ENCODE data around the gene DACH1. TPM values are rescaled to one million over a fixed set of nuclear protein-coding genes. Genes with fewer than 3 reads are reported as not detected.

Gene DACH1
- polyA plus RNA-seq, 3 donors, result 0.03 to 0.69 (median 0.26) TPM

- Histone ChIP-seq H3K9me3 (replicated peaks in 1 of 2; ENCODE audit: control insufficient read depth in 1 of 2, insufficient read depth in 1 of 2, low read length in 2 of 2) (no peaks in the 10 kb centered on the region), H3K4me3 (replicated peaks in 1 of 3; ENCODE audit: low read depth in 2 of 3, low read length in 3 of 3) (no peak overlapping the region), H3K9ac (ENCODE audit: insufficient read depth, low read length, poor library complexity, severe bottlenecking) (no peak overlapping the region), H3K27me3 (ENCODE audit: control insufficient read depth in 2 of 2, insufficient read depth in 2 of 2, low read length in 2 of 2) (no peaks in the 10 kb centered on the region), H3K4me2 (replicated peaks; ENCODE audit: extremely low read depth, low read length, poor library complexity, severe bottlenecking) (no peak overlapping the region), H3K79me2 (ENCODE audit: insufficient read depth, low read length) (no peaks in the 10 kb centered on the region), H3K36me3 (replicated peaks in 1 of 2; ENCODE audit: control insufficient read depth in 1 of 2, insufficient read depth in 2 of 2, low read length in 2 of 2) (no peaks in the 10 kb centered on the region), H3K4me1 (ENCODE audit: control insufficient read depth in 1 of 2, insufficient read depth in 2 of 2, low read length in 2 of 2) (peaks cover under 1 to 5% of the 10 kb centered on the region in 2 donors), H4K20me1 (ENCODE audit: insufficient read depth, low read length) (no peaks in the 10 kb centered on the region), H2AFZ (ENCODE audit: insufficient read depth, low read depth, low read length, poor library complexity, severe bottlenecking) (no peak overlapping the region), H3K27ac (ENCODE audit: low read depth in 1 of 2, low read length in 2 of 2) (no peak overlapping the region)
- DNase-seq, result no peak
- H3K36me3 Mint-ChIP-seq, result no peaks in the 10 kb centered on the region
- H3K27ac Mint-ChIP-seq, result no peak overlapping the region
- no peak for TF ChIP-seq CTCF (IDR thresholded peaks at IDR 0.05)
- H3K4me3 Mint-ChIP-seq, result no peak overlapping the region
- H3K9me3 Mint-ChIP-seq, result peaks cover 0 to 3% (median 0%) of the 10 kb centered on the region in 7 donors
- no peaks in the 10 kb centered on the region for H3K27me3 Mint-ChIP-seq (ENCODE audit: low read depth in 3 of 3)
- intact Hi-C loops (cut with micrococcal nuclease), result no loop called here
- peaks cover 7% of the 10 kb centered on the region for H3K4me1 Mint-ChIP-seq
- no CpG with 5 or more reads among the region's 2 CpGs for WGBS (ENCODE audit: insufficient coverage)
These were observed 261.3 kb downstream of the DACH1 start for GRCh38 chr13:71605744-71606143.

- no peaks in the 10 kb centered on the region for H3K9me3 ChIP-seq (replicated peaks in 1 of 2; ENCODE audit: control insufficient read depth in 1 of 2, insufficient read depth in 1 of 2, low read length in 2 of 2)
- H3K9me3 Mint-ChIP-seq, result peaks cover 0 to under 1% (median 0%) of the 10 kb centered on the region in 7 donors
These were observed 263.7 kb downstream of the DACH1 start for GRCh38 chr13:71603255-71603654.

More at GRCh38 chr13:71603255-71603654, 263.7 kb downstream of the DACH1 start:
- intact Hi-C loops (cut with micrococcal nuclease), result no loop called here
- no peaks in the 10 kb centered on the region for H3K36me3 ChIP-seq (replicated peaks in 1 of 2; ENCODE audit: control insufficient read depth in 1 of 2, insufficient read depth in 2 of 2, low read length in 2 of 2)
- no peaks in the 10 kb centered on the region for H4K20me1 ChIP-seq (ENCODE audit: insufficient read depth, low read length)
- H3K27ac Mint-ChIP-seq, result no peak overlapping the region
- H2AFZ ChIP-seq (ENCODE audit: insufficient read depth, low read depth, low read length, poor library complexity, severe bottlenecking), result no peak overlapping the region
- H3K27me3 Mint-ChIP-seq (ENCODE audit: low read depth in 3 of 3), result peaks cover 0 to 2% (median 0%) of the 10 kb centered on the region in 3 donors
- H3K4me1 Mint-ChIP-seq, result no peaks in the 10 kb centered on the region
- H3K79me2 ChIP-seq (ENCODE audit: insufficient read depth, low read length), result no peaks in the 10 kb centered on the region
- no peak for TF ChIP-seq CTCF (IDR thresholded peaks at IDR 0.05)
- no CpG with 5 or more reads among the region's 2 CpGs for WGBS (ENCODE audit: insufficient coverage)
- no peak for DNase-seq
- no peak overlapping the region for H3K9ac ChIP-seq (ENCODE audit: insufficient read depth, low read length, poor library complexity, severe bottlenecking)
- no peaks in the 10 kb centered on the region for H3K4me1 ChIP-seq (ENCODE audit: control insufficient read depth in 1 of 2, insufficient read depth in 2 of 2, low read length in 2 of 2)
- no peak overlapping the region for H3K27ac ChIP-seq (ENCODE audit: low read depth in 1 of 2, low read length in 2 of 2)
- no peak overlapping the region for H3K4me3 ChIP-seq (replicated peaks in 1 of 3; ENCODE audit: low read depth in 2 of 3, low read length in 3 of 3)
- H3K27me3 ChIP-seq (ENCODE audit: control insufficient read depth in 2 of 2, insufficient read depth in 2 of 2, low read length in 2 of 2), result no peaks in the 10 kb centered on the region
- H3K4me2 ChIP-seq (replicated peaks; ENCODE audit: extremely low read depth, low read length, poor library complexity, severe bottlenecking), result no peak overlapping the region
- H3K4me3 Mint-ChIP-seq, result no peak overlapping the region
- no peaks in the 10 kb centered on the region for H3K36me3 Mint-ChIP-seq

Measured in CD14-positive monocyte (primary cell).